CD4-positive, CD25-positive, alpha-beta regulatory T cell (primary cell): ENCODE data around the gene TAT. TPM values are rescaled to one million over a fixed set of nuclear protein-coding genes. Genes with fewer than 3 reads are reported as not detected.

ENCODE experiments used
- ATAC-seq, 2 donors: fragments of 150-1000 bp; cut with Tn5 transposase; one replicate each; pipeline ENCODE4 v1.10.0; 2021; ENCODE audit warnings: low read depth in 2 of 2, moderate number of reproducible peaks in 2 of 2, moderate library complexity in 1 of 2
- DNase-seq, 3 donors: peaks; one replicate each; pipeline versions ENCODE4 v3.0.0 to v3.0.0-alpha.2; 2012 to 2022; ENCODE audit warnings: mixed read lengths in 1 of 3
- H3K27ac ChIP-seq: one replicate; pipeline ENCODE4 v1.7.0; 2013; ENCODE audit warnings: mild to moderate bottlenecking, low read length; ENCODE audit not compliant: insufficient read depth, poor library complexity, severe bottlenecking
- H3K27me3 ChIP-seq: one replicate; pipeline ENCODE4 v1.7.0; 2013; ENCODE audit warnings: low read length; ENCODE audit not compliant: control insufficient read depth, insufficient read depth
- H3K36me3 ChIP-seq: one replicate; pipeline ENCODE4 v1.7.0; 2013; ENCODE audit warnings: mild to moderate bottlenecking, low read length, moderate library complexity; ENCODE audit not compliant: control insufficient read depth, insufficient read depth
- H3K4me1 ChIP-seq: 2 replicates; pipeline ENCODE4 v1.7.0; 2013; ENCODE audit warnings: mild to moderate bottlenecking, low read length; ENCODE audit not compliant: insufficient read depth, control insufficient read depth, poor library complexity, severe bottlenecking
- H3K4me3 ChIP-seq: one replicate; pipeline ENCODE4 v1.7.0; 2013; ENCODE audit warnings: low read depth, mild to moderate bottlenecking, low read length, moderate library complexity
- H3K9me3 ChIP-seq, 2 experiments: 1 replicate in 1 of 2; 2 replicates in 1 of 2; pipeline ENCODE4 v1.7.0; 2013; ENCODE audit warnings: low read length in 2 of 2, mild to moderate bottlenecking in 1 of 2, moderate library complexity in 1 of 2; ENCODE audit not compliant: control insufficient read depth in 2 of 2
- H3K27ac Mint-ChIP-seq, 3 donors: one replicate each; pipeline ENCODE4 v1.8.0; 2020 to 2022; ENCODE audit warnings: mild to moderate bottlenecking in 3 of 3, mixed read lengths in 3 of 3, moderate library complexity in 2 of 3
- H3K27me3 Mint-ChIP-seq: one replicate; pipeline ENCODE4 v1.8.0; 2022; ENCODE audit warnings: mild to moderate bottlenecking, mixed read lengths
- H3K36me3 Mint-ChIP-seq: one replicate; pipeline ENCODE4 v1.8.0; 2020; ENCODE audit warnings: mixed read lengths
- H3K4me1 Mint-ChIP-seq, 4 donors: one replicate each; pipeline ENCODE4 v1.8.0; 2020 to 2022; ENCODE audit warnings: mixed read lengths in 4 of 4, mild to moderate bottlenecking in 1 of 4
- H3K4me3 Mint-ChIP-seq, 4 donors: one replicate each; pipeline ENCODE4 v1.8.0; 2020 to 2022; ENCODE audit warnings: mild to moderate bottlenecking in 4 of 4, mixed read lengths in 4 of 4, moderate library complexity in 3 of 4
- H3K9me3 Mint-ChIP-seq, 7 donors: one replicate each; pipeline ENCODE4 v1.8.0; 2020 to 2022; ENCODE audit warnings: mixed read lengths in 7 of 7, mild to moderate bottlenecking in 3 of 7, moderate library complexity in 2 of 7
- polyA plus RNA-seq, 4 donors: library from polyadenylated mRNA; unstranded; fragments of 300-500 nt; fragmentation: Illumina TruSeq; gene quantifications; one replicate each; pipeline ENCODE4 v1.2.3, GENCODE V29; 2021
- total RNA-seq: library from RNA; stranded (reverse); gene quantifications from one replicate; pipeline ENCODE4 v1.2.3, GENCODE V29; 2022

TAT gene
- total and polyA plus RNA-seq, 5 donors from 2014 or later, result 0.06 to 0.23 (median 0.14) TPM; not detected in 2

GRCh38 chr16:71528863-71529262 lies 48.0 kb downstream of the TAT start:
- no peaks in the 10 kb centered on the region for H3K9me3 ChIP-seq
- no peaks in the 10 kb centered on the region for H3K36me3 ChIP-seq
- no peaks in the 10 kb centered on the region for H3K4me1 Mint-ChIP-seq
- no peaks in the 10 kb centered on the region for H3K36me3 Mint-ChIP-seq
- ATAC-seq (no peak), DNase-seq (no peak)
- H3K4me1 ChIP-seq, result no peaks in the 10 kb centered on the region
- peaks cover 4% of the 10 kb centered on the region for H3K27me3 ChIP-seq
- no peaks in the 10 kb centered on the region for H3K9me3 Mint-ChIP-seq
- peaks cover 48% of the 10 kb centered on the region for H3K27me3 Mint-ChIP-seq
- H3K27ac Mint-ChIP-seq, result no peak overlapping the region
- no peak overlapping the region for H3K27ac ChIP-seq
- no peak overlapping the region for H3K4me3 Mint-ChIP-seq
- no peak overlapping the region for H3K4me3 ChIP-seq

- ATAC-seq, result no peak
- Histone ChIP-seq H3K4me1 (no peaks in the 10 kb centered on the region), H3K36me3 (no peaks in the 10 kb centered on the region), H3K27ac (no peak overlapping the region), H3K4me3 (no peak overlapping the region), H3K9me3 (no peaks in the 10 kb centered on the region), H3K27me3 (peaks cover 4% of the 10 kb centered on the region)
- Mint-ChIP-seq H3K27ac (no peak overlapping the region), H3K4me1 (no peaks in the 10 kb centered on the region), H3K27me3 (peaks cover 48% of the 10 kb centered on the region), H3K36me3 (no peaks in the 10 kb centered on the region), H3K4me3 (no peak overlapping the region), H3K9me3 (no peaks in the 10 kb centered on the region)
- no peak for DNase-seq
Measured at GRCh38 chr16:71528257-71528656, 48.6 kb downstream of the TAT start.

GRCh38 chr16:71526111-71526631 lies 50.7 kb downstream of the TAT start, which contains the start of gene CHST4:
Gene CHST4, plus strand, starts transcription at chr16:71526426. Its CDS starts 10,252 bp downstream, at chr16:71536678.
- Histone ChIP-seq H3K36me3 (no peaks in the 10 kb centered on the region), H3K4me3 (no peak within 1 kb of the TSS), H3K4me1 (no peaks in the 10 kb centered on the region), H3K27ac (no peak within 1 kb of the TSS), H3K27me3 (peaks cover 6% of the 10 kb centered on the region), H3K9me3 (no peaks in the 10 kb centered on the region)
- H3K4me3 Mint-ChIP-seq, result no peak within 1 kb of the TSS
- no peak for DNase-seq
- H3K27me3 Mint-ChIP-seq, result peaks cover 53% of the 10 kb centered on the region
- no peaks in the 10 kb centered on the region for H3K4me1 Mint-ChIP-seq
- peak within 1 kb of the TSS in 1 of 3 donors; percentile 10 for H3K27ac Mint-ChIP-seq
- no peak for ATAC-seq
- no peaks in the 10 kb centered on the region for H3K36me3 Mint-ChIP-seq
- H3K9me3 Mint-ChIP-seq, result no peaks in the 10 kb centered on the region

GRCh38 chr16:71524566-71525553 lies 52.0 kb downstream of the TAT start:
- no peak overlapping the region for H3K4me3 ChIP-seq
- H3K4me1 ChIP-seq, result no peaks in the 10 kb centered on the region
- DNase-seq (no peak), ATAC-seq (no peak)
- Mint-ChIP-seq H3K9me3 (no peaks in the 10 kb centered on the region), H3K4me3 (no peak overlapping the region), H3K4me1 (no peaks in the 10 kb centered on the region), H3K27ac (no peak overlapping the region), H3K27me3 (peaks cover 53% of the 10 kb centered on the region), H3K36me3 (no peaks in the 10 kb centered on the region)
- no peaks in the 10 kb centered on the region for H3K9me3 ChIP-seq
- peaks cover 6% of the 10 kb centered on the region for H3K27me3 ChIP-seq
- H3K27ac ChIP-seq, result no peak overlapping the region
- no peaks in the 10 kb centered on the region for H3K36me3 ChIP-seq

- H3K4me3 ChIP-seq, result no peak overlapping the region
- Mint-ChIP-seq H3K9me3 (no peaks in the 10 kb centered on the region), H3K4me3 (no peak overlapping the region), H3K4me1 (no peaks in the 10 kb centered on the region), H3K27ac (no peak overlapping the region), H3K36me3 (no peaks in the 10 kb centered on the region), H3K27me3 (peaks cover 31% of the 10 kb centered on the region)
- ATAC-seq, result no peak
- no peaks in the 10 kb centered on the region for H3K36me3 ChIP-seq
- no peak for DNase-seq
- H3K9me3 ChIP-seq, result no peaks in the 10 kb centered on the region
- H3K27ac ChIP-seq, result no peak overlapping the region
- no peaks in the 10 kb centered on the region for H3K4me1 ChIP-seq
- peaks cover 2% of the 10 kb centered on the region for H3K27me3 ChIP-seq
Measured at GRCh38 chr16:71520550-71520949, 56.3 kb downstream of the TAT start.

Other genes with a start within 250 kb of the TAT start
- not detected for gene CALB2, start 218.4 kb downstream of the TAT start, total RNA-seq
- not detected for gene CALB2, start 218.4 kb downstream of the TAT start, polyA plus RNA-seq
- gene TLE7, start 135.0 kb downstream of the TAT start, total RNA-seq, result not detected
- not detected for gene TLE7, start 135.0 kb downstream of the TAT start, polyA plus RNA-seq
- gene ZNF23, start 114.8 kb downstream of the TAT start, total RNA-seq, result 5.3 TPM
- gene ZNF23, start 114.8 kb downstream of the TAT start, polyA plus RNA-seq, result 1 to 10 TPM; 4.0 to 6.2 (median 5.8) TPM
- gene ZNF19, start 87.8 kb downstream of the TAT start, total RNA-seq, result 5.9 TPM
- gene ZNF19, start 87.8 kb downstream of the TAT start, polyA plus RNA-seq, result 1 to 10 TPM; 1.7 to 5.1 (median 2.4) TPM
- gene CHST4, start 50.7 kb downstream of the TAT start, total RNA-seq, result not detected
- not detected for gene CHST4, start 50.7 kb downstream of the TAT start, polyA plus RNA-seq
- not detected for gene MARVELD3, start 49.1 kb upstream of the TAT start, total RNA-seq
- not detected for gene MARVELD3, start 49.1 kb upstream of the TAT start, polyA plus RNA-seq
- gene PHLPP2, start 147.6 kb upstream of the TAT start, total RNA-seq, result 10.1 TPM
- gene PHLPP2, start 147.6 kb upstream of the TAT start, polyA plus RNA-seq, result 1 to 10 TPM; 1.7 to 2.6 (median 2.3) TPM
- gene AP1G1, start 231.7 kb upstream of the TAT start, total RNA-seq, result 190 TPM
- 10 to 100 TPM; 11.7 to 13.9 (median 12.8) TPM for gene AP1G1, start 231.7 kb upstream of the TAT start, polyA plus RNA-seq